Myocyte (in vitro differentiated cells): ENCODE measurements around the gene GALC. TPM values are rescaled to one million over a fixed set of nuclear protein-coding genes. Genes with fewer than 3 reads are reported as not detected.

Source experiments
- DNase-seq: peaks from one replicate; pipeline ENCODE4 v3.0.0-alpha.2; 2012; ENCODE audit warnings: low read depth
- total RNA-seq: library from RNA; depleted of rRNA; stranded (reverse); fragments of >200 nt; gene quantifications from 2 replicates; pipeline ENCODE4 v1.2.3, GENCODE V29; 2014

GALC gene
- total RNA-seq, 1 donor from 2014 or later, result 21.1 TPM

DNA sequence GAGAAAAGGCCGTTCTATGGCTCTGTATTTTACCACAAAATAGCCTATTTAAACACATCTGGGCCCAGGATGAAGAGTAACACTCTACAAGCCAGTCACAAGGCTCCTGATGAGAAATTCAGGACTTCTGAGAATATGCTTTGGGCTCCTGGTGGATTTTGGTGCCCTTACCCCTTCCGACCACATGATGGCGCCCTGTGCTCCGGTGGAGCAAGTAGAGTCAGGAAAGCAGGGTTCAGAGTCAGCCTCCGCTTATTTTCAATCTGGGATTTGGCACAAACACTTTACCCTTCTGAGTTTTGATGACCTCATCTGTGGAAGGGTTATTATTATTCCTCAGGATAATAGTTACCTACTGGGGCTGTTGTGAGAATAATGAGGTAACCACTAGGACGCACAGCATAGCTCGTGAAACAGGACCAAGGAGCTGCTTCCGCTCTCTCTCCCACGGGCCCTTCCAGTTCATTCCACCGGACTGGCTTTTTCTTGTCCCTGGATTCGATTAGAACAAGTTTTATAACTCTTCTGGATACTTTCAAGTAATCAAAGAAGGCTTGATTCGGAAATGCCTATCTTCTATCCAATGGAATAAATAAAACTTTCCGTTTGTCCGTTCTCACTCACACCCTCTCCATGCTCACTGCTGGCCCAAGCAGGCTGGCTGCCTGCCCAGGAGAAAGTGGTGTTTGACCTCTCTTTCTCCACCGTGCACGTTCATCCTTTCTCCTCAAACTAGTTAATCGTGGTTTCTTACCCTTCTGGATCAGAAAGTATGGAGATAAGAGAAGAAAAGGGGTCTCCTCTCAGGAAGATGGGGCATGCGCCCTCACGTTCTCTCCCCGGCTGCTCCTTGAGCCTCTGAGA is 104.6 kb downstream of the GALC start:
- peak; percentile 3 for DNase-seq

DNA sequence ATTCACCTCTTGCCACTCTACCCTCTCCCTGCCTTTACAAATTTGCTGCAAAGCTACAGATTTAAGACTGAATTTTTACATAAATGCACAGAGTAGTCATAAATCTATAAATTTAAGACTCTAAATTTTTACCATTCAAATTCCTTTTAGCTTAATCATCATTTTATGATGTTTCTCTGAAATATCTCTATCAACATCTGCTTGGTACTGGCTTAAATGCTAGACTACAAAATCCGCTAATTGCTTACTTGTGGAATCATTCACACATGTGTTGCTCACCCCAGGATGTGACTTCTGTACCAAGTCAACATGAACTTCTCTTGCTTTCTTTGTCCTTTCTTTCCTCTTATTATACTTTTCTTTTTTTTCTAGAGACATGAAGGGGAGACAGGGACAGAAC is 109.2 kb downstream of the GALC start:
- no peak for DNase-seq

Other genes starting within 250 kb of the GALC start
- gene GPR65, start 12.0 kb upstream of the GALC start, total RNA-seq, result 0.05 TPM in 1 of 2 replicates, not detected in the other